HUES6 (cell line): ENCODE results near the gene PIEZO1.

ENCODE experiments used
- H3K27ac ChIP-seq: 2 replicates; pipeline ENCODE4 v1.7.0; 2013; ENCODE audit warnings: low read depth, mild to moderate bottlenecking, low read length, inconsistent platforms
- H3K27me3 ChIP-seq: 2 replicates; pipeline ENCODE4 v1.6.1; 2013; ENCODE audit warnings: low read length; ENCODE audit not compliant: control insufficient read depth, insufficient read depth
- H3K36me3 ChIP-seq: 2 replicates; pipeline ENCODE4 v1.6.1; 2013; ENCODE audit warnings: low read length; ENCODE audit not compliant: control insufficient read depth, insufficient read depth
- H3K4me1 ChIP-seq: 2 replicates; pipeline ENCODE4 v1.6.1; 2013; ENCODE audit warnings: low read length; ENCODE audit not compliant: control insufficient read depth, insufficient read depth
- H3K4me3 ChIP-seq: 2 replicates; pipeline ENCODE4 v1.5.1; 2013; ENCODE audit warnings: low read depth, low read length
- H3K9ac ChIP-seq: one replicate; pipeline ENCODE4 v1.6.1; 2013; ENCODE audit warnings: mild to moderate bottlenecking, low read length
- H3K9me3 ChIP-seq: 2 replicates; pipeline ENCODE4 v1.6.1; 2013; ENCODE audit warnings: low read depth, low read length; ENCODE audit not compliant: control insufficient read depth, insufficient read depth

Gene PIEZO1

DNA sequence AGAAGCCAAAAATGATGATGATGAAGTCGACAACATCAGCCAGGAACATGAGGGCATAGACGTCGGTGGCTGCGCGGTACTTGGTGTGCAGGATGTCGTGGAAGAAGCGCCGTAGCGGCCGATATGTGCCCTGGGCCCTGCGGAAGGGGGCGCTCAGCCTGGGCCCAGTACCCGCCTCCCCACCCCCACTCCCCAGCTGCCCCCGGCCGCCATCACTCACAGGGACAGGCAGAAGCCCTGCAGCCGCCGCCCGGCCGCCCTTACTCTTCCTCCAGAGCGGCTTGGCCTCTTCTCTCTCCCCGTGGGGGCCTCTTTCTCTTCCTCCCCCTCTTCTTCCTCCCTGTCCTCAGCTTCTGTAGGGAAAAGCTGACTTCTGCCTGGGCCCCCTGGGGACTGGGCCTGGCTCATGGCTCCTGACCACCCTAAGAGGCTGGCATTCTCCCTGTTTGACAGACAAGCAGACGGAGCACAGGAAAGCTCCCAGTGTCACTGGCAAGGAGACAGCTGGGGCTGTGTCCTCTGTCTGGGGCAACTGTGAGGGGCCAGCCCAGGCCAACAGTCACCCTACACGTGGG lies 64.5 kb downstream of the PIEZO1 start:
- H3K27me3 ChIP-seq = no peaks in the 10 kb centered on the region
- H3K9me3 ChIP-seq = no peaks in the 10 kb centered on the region
- no peak overlapping the region for H3K4me3 ChIP-seq
- no peaks in the 10 kb centered on the region for H3K4me1 ChIP-seq
- no peak overlapping the region for H3K9ac ChIP-seq
- peaks cover 74% of the 10 kb centered on the region for H3K36me3 ChIP-seq
- H3K27ac ChIP-seq = no peak overlapping the region

DNA sequence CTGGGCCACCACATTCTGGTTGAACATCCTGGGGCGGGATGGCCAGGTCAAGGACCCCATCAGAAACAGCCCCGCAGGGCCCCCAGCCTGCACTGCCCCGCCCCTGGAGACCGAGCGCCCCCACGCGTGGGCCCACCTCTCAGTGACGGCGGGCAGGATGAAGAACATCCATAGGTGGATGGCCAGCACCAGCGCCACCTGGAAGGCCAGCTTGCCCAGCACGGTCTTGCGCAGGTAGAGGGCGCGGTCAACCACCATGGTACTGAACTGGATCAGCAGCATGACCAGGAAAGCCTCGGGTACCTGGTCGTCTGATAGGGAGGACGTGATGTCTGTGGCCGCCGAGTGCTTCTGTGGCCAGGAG lies 65.1 kb downstream of the PIEZO1 start:
- no peak overlapping the region for H3K9ac ChIP-seq
- H3K27me3 ChIP-seq = no peaks in the 10 kb centered on the region
- no peaks in the 10 kb centered on the region for H3K4me1 ChIP-seq
- H3K27ac ChIP-seq = no peak overlapping the region
- H3K36me3 ChIP-seq = peaks cover 74% of the 10 kb centered on the region
- H3K4me3 ChIP-seq = no peak overlapping the region
- no peaks in the 10 kb centered on the region for H3K9me3 ChIP-seq

DNA sequence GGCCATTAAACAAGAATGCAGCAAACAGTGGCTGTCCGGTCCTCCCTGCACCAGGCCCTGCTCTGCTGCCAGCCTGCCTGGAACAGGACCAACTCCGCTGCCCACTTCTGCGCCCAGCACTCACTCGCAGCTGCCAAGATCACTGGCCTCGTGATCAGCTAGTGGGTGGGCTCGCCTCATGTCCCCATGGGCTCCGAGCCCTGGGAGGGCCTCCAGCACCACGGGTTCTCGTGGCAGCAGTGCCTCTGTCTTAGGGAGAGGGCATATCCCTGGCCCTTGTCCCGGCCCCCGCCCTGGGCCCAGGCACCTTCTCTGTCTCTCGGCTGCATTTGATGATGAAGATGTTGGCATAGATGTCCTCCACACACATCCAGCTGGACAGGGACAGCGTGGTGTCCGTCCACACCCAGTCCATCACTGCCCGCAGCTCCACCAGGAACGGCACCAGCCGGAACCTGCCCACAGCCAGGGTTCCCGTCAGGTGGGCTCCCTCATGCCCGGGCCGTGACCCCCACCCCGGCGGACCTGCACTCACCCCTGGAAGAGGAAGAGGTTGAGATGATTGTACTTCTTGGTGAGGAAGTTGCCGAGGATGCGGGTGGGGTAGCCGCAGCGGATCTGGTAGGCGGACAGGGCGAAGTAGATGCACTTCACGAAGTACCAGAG lies 65.6 kb downstream of the PIEZO1 start:
- Histone ChIP-seq H3K27me3 (no peaks in the 10 kb centered on the region), H3K9ac (no peak overlapping the region), H3K27ac (no peak overlapping the region), H3K4me3 (no peak overlapping the region), H3K36me3 (peaks cover 76% of the 10 kb centered on the region), H3K9me3 (no peaks in the 10 kb centered on the region), H3K4me1 (no peaks in the 10 kb centered on the region)

DNA sequence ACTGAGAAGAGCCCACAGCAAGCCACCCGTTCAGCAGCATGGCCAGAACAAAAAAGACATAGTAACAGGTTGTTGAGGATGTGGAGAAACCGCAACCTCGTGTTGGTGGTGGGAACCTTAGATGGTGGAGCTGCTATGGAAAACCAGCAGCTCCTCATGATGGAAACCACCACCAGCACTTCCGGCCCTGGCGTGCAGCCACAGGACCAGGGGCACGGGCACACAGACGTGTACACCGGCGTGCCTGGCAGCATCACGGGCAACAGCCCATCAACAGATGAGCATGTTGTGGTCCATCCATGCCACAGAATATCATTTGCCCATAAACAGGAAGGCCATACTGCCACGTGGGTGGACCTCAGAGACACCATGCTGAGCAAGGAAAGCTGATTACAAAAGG lies 66.8 kb downstream of the PIEZO1 start:
- Histone ChIP-seq H3K36me3 (peaks cover 87% of the 10 kb centered on the region), H3K4me1 (no peaks in the 10 kb centered on the region), H3K9me3 (no peaks in the 10 kb centered on the region), H3K27me3 (no peaks in the 10 kb centered on the region), H3K4me3 (no peak overlapping the region), H3K27ac (no peak overlapping the region), H3K9ac (no peak overlapping the region)

DNA sequence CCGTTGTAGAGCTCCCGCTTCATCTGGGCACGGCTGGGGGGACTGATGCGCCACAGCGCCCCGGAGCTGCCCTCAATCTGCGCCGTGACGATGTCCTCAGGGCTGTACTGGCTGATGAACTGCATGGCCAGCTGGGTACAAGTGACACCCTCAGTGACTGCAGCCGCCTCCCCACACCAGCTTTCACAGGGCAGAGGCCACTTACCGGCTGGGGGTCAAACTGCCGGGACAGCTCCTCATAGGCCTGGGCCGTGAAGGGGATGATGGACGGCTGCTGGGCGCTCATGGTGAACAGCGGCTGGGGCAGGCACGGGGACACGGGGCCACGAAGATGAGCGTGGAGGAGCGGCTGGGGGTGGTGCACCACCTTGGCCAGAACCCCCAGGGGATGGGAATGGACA lies 68.4 kb downstream of the PIEZO1 start:
- no peak overlapping the region for H3K9ac ChIP-seq
- H3K27me3 ChIP-seq = no peaks in the 10 kb centered on the region
- peaks cover 76% of the 10 kb centered on the region for H3K36me3 ChIP-seq
- H3K9me3 ChIP-seq = no peaks in the 10 kb centered on the region
- H3K27ac ChIP-seq = no peak overlapping the region
- no peak overlapping the region for H3K4me3 ChIP-seq
- no peaks in the 10 kb centered on the region for H3K4me1 ChIP-seq

DNA sequence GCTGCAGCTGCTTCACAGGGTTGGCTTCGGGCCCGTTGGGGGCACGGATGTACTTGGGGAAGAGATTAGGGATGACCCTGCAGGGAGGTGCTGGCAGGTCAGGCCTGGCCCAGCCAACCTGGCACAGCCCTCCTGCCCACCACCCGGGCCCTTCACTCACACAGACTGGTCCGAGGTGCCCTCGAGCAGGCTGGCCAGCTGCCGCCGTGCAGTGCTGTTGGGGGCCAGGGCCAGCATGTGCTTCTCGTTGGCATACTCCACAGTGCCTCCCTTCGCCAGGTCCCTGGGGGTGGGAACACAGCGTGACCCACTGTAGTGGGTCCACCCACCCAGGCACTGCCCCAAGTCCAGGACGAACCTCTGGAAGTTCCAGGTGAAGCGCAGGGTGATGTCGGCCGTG lies 68.8 kb downstream of the PIEZO1 start:
- no peak overlapping the region for H3K4me3 ChIP-seq
- no peaks in the 10 kb centered on the region for H3K4me1 ChIP-seq
- no peak overlapping the region for H3K27ac ChIP-seq
- H3K27me3 ChIP-seq = no peaks in the 10 kb centered on the region
- H3K9ac ChIP-seq = no peak overlapping the region
- H3K9me3 ChIP-seq = no peaks in the 10 kb centered on the region
- H3K36me3 ChIP-seq = peaks cover 73% of the 10 kb centered on the region

DNA sequence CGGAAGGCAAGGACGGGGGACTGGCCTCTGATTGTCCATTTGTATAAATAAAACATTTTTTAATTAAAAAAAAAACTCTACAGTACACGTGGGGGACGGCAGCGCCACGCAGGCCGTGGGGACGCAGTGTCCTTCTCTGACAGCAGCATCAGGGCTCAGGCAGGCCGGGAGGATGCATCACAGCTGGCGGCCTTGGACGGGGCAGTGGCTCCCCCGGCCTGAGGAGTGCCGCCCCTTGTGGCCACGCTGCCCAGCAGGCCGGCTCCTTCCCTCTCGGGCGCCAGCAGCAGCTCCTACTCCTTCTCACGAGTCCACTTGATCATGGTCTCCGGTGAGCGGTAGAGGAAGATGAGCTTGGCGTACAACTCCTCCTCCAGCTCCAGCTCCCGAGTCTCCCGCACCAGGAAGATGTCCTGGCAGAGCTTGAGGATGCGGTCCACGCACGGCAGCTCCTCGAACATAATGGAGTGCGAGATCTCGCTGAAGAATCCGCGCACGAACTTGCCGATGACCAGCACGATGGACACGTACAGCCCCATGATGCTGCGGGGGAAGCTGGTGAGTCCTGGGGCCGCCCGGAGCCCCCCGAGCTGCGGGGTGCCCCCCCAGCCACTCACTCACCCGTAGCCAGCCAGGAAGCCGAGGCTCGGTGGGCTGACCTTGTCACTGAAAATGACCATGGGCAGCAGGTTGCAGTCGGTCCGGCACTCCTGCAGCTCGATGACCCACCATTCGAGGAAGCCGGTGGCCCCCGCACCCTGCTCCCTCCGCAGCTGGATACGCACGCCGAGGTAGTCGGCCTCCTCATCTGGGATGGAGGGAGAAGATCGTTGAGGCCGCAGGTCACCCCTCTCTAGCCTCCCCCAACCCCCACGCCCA lies 69.5 kb downstream of the PIEZO1 start:
- no peak overlapping the region for H3K4me3 ChIP-seq
- H3K27ac ChIP-seq = no peak overlapping the region
- H3K9me3 ChIP-seq = no peaks in the 10 kb centered on the region
- no peaks in the 10 kb centered on the region for H3K4me1 ChIP-seq
- H3K27me3 ChIP-seq = no peaks in the 10 kb centered on the region
- H3K36me3 ChIP-seq = peaks cover 68% of the 10 kb centered on the region
- H3K9ac ChIP-seq = no peak overlapping the region

DNA sequence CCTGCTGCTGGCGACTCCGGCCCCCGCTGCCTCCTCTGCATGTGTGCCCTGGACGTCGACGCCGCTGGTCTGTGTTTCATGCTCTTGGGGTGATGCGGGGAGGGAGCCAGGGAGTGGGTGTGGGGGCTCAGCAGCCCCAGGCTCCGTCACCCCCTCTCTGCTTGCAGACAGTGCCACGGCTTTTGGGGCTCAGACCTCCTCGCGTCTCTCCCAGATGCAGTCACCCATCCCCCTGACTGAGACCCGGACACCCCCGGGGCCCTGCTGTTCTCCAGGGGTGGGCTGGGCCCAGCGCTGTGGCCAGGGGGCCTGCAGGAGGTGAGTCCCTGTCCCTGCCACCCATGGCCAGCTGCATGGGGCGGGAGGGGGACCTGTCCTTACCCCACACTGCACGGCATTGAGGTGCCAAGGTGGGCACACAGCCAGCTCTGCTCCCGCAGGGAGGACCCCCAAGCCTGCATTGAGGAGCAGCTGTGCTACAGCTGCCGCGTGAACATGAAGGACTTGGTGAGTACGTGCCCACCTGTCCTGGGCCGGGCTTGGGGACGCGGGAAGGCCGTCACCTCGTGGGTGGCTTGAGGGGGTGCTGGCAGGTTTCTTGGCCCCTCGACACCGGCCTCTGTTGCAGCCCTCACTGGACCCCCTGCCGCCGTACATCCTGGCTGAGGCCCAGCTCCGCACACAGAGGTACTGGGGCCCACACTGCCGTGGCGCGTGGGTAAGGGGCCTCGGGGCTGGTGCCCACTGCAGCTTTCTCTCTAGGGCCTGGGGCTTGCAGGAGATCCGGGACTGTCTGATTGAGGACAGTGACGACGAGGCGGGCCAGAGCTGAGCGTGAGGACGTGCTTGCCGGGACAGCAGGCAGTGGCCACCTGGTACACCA lies 70.4 kb downstream of the PIEZO1 start:
- H3K27ac ChIP-seq = no peak overlapping the region
- H3K4me3 ChIP-seq = no peak overlapping the region
- H3K9ac ChIP-seq = no peak overlapping the region
- H3K27me3 ChIP-seq = no peaks in the 10 kb centered on the region
- no peaks in the 10 kb centered on the region for H3K9me3 ChIP-seq
- no peaks in the 10 kb centered on the region for H3K4me1 ChIP-seq
- H3K36me3 ChIP-seq = peaks cover 61% of the 10 kb centered on the region

DNA sequence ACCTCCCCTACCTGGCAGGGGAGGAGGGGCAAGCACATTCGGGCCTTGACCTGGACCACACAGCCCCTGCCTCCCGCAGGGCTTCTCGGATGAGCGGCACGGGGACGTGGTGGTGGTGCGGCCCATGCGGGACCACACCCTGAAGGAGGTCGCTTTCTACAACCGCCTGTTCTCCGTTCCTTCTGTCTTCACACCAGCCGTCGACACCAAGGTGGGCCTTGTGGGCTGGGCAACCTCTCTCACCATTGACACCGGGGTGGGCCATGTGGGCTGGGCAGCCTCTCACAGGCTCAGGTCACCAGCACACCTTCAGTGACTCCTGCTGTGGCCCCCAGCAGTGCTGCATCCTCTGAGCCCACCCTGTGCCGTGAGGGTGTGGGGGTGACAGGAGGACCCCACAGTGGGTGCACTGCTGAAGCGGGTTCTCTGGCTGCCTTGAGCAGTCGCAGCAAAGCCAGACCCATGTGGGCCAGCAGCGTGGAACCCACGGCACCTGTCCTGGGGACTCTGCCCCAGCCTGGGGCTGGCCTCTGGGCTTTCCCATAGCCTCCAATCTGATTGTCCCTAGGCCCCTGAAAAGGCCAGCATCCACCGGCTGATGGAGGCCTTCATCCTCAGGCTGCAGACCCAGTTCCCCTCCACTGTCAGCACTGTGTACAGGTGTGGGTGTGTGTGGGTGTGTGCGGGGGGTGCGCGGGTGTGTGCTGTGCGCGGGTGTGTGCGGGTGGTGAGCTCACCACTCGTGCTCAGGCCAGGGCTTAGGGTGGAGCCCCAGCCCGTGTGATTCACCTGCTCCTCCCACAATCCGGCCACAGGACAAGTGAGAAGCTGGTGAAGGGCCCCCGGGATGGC lies 71.2 kb downstream of the PIEZO1 start:
- Histone ChIP-seq H3K27ac (no peak overlapping the region), H3K9ac (no peak overlapping the region), H3K4me1 (no peaks in the 10 kb centered on the region), H3K9me3 (no peaks in the 10 kb centered on the region), H3K4me3 (no peak overlapping the region), H3K27me3 (no peaks in the 10 kb centered on the region), H3K36me3 (peaks cover 53% of the 10 kb centered on the region)

DNA sequence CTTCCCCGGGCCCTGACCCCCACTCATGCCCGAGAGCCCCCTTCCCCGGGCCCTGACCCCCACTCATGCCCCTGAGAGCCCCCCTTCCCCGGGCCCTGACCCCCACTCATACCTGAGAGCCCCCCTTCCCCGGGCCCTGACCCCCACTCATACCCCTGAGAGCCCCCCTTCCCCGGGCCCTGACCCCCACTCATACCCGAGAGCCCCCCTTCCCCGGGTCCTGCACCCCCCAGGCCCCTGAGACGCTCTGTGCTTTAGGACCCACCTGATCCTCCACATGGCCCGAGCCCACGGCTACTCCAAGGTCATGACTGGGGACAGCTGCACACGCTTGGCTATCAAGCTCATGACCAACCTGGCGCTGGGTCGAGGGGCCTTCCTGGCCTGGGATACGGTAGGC lies 72.0 kb downstream of the PIEZO1 start:
- peaks cover 52% of the 10 kb centered on the region for H3K36me3 ChIP-seq
- no peaks in the 10 kb centered on the region for H3K9me3 ChIP-seq
- H3K9ac ChIP-seq = no peak overlapping the region

More for the DNA sequence above, 72.0 kb downstream of the PIEZO1 start:
- H3K27ac ChIP-seq = no peak overlapping the region
- no peaks in the 10 kb centered on the region for H3K4me1 ChIP-seq
- no peak overlapping the region for H3K4me3 ChIP-seq
- H3K27me3 ChIP-seq = no peaks in the 10 kb centered on the region
